HG03432 (cell line): ENCODE measurements around the gene TAP2.

Source experiments
- ATAC-seq: cut with Tn5 transposase; IDR thresholded peaks from one replicate; pipeline ENCODE4 v1.9.1; 2021; ENCODE audit warnings: mild to moderate bottlenecking, moderate library complexity; ENCODE audit not compliant: unreplicated experiment

The TAP2 gene

DNA sequence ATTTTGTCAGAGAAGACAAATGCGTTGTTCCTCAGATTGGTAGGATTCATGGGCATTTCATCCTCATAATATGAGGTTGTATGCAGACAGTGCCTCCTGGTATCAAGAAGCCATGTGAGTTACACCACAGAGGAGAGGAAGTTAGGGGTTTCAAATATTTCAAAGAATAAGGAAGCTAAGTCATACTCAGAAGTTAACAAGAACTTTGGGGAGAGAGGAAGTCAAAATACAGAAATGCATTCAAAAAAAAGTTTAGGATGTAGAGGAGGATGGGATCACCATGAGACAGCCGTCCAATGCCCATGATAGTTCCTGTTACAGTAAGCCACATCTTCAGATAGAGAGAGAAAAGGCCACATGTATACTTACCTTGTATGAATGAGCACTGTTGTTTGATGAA is 44.0 kb downstream of the TAP2 start:
- ATAC-seq = no peak

DNA sequence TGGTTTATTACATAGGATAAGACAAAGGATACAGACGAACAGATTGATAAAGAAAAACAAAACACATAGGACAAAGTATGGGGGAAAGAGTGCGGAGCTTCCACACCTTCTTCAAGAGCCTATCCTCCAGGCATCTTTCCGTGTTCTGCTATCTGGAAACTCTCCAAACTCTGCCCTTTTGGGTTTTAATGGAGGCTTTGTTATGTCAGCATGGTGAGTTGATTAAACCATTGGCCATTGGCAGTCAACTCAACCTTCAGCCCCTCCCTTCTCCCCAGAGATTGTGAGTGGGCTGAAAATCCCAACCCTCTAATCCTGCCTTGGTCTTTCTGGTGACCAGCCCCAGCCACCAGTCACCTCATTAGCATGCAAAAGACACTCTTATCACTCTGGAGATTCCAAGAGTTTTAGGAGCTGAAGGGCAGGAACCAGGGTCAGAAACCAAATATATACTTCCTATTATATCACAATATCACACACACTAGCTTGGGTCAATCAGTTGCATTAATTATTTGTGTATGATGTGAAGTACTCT is 45.6 kb downstream of the TAP2 start:
- no peak for ATAC-seq

DNA sequence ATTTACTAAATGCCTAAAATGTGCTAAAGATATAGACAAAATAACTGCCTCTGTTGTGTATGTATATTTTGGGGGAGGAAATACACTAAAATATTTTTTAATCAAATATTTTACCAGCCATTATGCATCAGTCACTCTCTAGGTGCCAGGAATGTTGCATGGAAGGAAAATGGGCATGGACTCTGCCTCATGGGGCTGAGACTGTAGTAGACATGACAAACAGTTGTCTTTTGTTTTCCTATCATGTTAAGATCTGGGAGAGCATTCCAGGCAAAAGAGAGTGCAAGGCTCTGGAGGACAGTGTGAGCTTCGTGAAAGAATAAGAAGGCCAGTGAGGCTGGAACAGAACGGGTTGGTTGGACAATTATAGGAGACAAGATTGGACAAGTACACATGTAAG is 48.2 kb downstream of the TAP2 start:
- no peak for ATAC-seq
